Measurements from ENCODE around the gene AGPS.
"Not testable (repeated sequence)": the region's sequence is repeated elsewhere in the genome, so short reads cannot be mapped to it uniquely, and the experiment has no call there.

AGPS gene

DNA sequence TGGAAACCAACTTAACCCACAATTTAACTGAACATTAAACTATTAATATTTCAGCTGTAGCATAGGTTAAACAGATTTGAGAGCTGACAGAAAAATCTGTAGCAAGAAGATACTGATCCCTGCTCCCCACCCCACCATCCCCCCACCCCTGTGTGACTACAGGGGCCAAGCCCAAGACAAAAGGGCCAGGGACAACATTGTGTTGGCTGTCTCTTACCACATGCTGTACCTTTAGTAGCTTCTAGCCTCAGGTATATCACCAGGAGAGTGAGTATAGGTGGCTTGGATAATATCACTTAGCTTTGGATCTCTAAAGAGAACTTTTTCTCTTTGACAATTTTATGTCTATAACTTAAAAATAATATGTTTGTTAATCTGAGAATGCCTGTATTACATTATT lies 140.7 kb downstream of the AGPS start:
- no peak for DNase-seq

GRCh38 chr2:177535000-177535399 lies 142.4 kb downstream of the AGPS start:
- no peak for DNase-seq

DNA sequence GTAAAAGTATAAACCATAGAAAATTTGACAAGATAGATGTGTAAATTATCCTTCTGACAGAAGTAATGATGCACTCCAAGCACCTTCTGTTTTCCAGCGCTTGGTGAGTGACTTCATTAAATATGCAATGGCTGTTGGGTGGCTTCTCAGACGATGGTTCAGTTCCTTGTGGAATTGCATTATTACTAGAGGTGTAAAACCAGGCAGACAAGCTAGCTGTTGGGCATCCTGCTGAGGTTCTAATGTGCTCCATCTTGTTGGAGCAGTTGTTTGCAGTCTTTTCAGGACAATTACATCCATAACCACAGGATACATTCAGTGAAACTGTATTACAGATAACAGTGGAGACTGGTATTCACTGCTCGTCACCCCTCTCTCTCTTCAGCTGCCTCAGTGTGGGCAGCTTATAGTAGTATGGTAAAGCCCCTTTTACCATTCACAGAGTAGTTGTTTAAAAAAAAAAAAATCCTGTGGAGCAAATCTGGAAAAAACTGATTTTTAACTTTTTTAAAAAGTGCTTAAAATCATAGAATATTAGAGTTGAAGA lies 143.5 kb downstream of the AGPS start:
- no peak for DNase-seq

GRCh38 chr2:177537213-177537612 lies 144.6 kb downstream of the AGPS start:
- DNase-seq: no peak

GRCh38 chr2:177537636-177538035 lies 145.1 kb downstream of the AGPS start:
- DNase-seq: no peak

DNA sequence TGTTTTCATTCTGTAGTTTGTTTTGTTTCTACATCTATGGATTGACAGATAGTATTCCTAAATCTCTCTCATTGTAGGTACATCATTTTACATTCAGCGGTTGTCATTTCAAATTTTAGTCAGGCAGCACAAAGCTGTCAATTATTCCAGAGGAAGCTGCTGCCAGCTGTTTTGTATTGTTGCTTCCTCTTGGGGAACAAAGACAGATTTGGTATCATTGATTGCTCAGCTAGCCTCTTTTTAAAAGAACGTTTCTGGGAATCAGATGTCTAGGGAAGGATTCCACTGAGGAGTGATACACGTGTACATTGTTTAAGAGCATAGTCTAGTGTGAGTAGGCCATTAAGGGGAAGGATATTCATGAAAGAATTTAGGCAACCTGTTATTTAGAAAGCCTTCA lies 145.8 kb downstream of the AGPS start:
- DNase-seq: no peak

DNA sequence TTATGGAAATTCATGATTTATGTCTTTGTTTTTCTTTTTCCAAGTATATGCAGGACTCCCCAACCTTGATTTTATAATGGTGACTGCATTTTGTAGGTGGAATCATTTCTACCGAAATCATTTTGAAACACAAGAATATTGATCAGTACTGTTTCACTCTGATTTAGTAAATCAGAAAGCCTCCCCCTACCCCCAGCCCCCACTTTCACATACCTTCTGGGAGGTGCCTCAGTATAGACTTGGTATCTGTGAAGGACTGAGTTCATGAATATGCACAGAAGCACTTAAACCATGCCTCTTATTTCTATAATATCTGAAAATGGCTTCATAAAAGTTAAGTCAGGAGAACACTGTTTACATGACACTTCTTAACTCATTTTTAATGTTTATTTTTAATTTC lies 147.7 kb downstream of the AGPS start:
- DNase-seq: no peak

- no peak for DNase-seq
Measured at GRCh38 chr2:177541258-177541991, 148.9 kb downstream of the AGPS start.

GRCh38 chr2:177542396-177542795 lies 149.8 kb downstream of the AGPS start:
- DNase-seq: no peak

DNA sequence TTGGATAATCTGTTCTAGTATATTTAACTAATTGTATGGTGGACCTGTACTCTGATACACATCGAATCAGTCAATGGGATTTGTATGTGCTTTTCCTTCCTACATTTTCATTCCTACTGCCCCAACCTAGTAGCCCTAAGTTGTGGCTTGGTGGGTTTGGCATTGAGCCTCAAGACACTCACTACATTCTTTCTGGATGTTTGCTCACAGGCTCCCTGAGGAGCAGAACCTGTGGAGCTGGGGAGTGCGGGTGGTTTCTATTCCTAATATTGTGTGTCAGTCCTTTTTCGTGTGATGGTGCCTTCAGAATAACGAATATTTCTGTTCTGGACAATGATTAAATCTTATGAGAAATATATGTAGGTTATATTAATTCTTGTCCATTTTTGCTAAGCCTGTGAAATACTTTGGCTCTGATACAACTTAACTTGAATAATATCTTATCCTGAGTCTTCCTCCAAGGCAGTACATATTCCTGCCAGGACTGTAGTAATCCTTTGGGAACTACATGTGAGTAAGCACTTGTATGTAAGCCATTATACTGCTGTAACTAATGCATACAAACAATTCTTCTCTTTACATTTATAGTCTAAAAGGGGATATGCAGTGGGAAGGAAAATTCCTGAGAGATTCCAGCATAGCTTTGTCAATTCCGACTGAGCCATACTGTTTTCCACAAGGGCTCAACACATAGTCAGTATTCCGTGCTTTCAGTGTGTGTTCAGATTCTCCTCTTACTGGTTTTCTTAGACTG lies 150.6 kb downstream of the AGPS start:
- DNase-seq: no peak

- no peak for DNase-seq
Measured at GRCh38 chr2:177545143-177545542, 152.6 kb downstream of the AGPS start.

DNA sequence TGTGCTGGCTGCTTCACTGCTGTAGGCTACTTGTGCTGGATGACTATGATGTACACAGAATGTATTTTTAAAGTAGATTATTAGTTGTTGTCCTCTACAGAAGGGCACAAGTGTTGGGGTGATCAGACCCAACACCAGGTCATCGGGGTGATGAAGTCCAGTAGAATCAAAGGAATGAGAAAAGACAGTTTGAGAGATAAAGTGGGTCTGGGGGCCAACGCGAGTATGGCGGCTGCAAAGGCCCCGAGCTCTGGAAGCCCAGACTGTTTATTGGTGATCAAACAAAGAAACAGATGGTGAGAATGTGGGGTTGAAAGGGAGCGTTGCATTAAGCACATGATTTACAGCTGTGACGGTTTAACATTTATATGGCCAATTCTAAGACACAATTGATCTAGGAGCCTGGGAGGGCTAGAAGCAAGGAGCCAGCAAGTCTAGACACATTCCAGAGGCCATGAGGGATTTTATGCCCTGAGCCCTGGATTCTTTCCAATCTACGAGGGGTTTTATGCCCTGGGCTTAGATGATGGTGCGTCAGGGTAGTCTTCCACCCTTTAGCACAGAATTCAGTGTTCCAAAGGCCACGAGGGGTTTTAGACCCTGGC lies 153.5 kb downstream of the AGPS start:
- DNase-seq: no peak

DNA sequence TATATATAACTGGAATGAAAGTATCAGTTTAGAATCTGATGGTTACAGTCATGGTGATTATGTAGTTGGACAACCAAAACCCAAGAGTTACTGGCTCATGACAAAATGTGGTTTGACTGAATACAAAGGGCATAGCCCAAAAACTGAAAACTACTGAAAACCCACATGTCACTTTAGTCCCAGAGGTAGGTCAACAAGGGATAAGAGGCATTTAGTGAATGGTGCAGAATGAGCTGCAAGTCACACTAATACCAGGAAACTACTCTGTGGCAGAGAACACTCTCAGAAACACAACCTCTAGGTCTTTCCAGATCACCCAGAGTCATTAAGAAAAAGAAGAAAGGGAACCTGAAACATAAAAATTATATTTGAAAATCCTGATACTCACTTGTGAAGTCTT lies 154.5 kb downstream of the AGPS start:
- no peak for DNase-seq

GRCh38 chr2:177547772-177548171 lies 155.2 kb downstream of the AGPS start:
- DNase-seq: no peak

- no peak for DNase-seq
Measured at GRCh38 chr2:177548636-177549035, 156.1 kb downstream of the AGPS start.

- DNase-seq: no peak
Measured at GRCh38 chr2:177549171-177549570, 156.6 kb downstream of the AGPS start.

DNA sequence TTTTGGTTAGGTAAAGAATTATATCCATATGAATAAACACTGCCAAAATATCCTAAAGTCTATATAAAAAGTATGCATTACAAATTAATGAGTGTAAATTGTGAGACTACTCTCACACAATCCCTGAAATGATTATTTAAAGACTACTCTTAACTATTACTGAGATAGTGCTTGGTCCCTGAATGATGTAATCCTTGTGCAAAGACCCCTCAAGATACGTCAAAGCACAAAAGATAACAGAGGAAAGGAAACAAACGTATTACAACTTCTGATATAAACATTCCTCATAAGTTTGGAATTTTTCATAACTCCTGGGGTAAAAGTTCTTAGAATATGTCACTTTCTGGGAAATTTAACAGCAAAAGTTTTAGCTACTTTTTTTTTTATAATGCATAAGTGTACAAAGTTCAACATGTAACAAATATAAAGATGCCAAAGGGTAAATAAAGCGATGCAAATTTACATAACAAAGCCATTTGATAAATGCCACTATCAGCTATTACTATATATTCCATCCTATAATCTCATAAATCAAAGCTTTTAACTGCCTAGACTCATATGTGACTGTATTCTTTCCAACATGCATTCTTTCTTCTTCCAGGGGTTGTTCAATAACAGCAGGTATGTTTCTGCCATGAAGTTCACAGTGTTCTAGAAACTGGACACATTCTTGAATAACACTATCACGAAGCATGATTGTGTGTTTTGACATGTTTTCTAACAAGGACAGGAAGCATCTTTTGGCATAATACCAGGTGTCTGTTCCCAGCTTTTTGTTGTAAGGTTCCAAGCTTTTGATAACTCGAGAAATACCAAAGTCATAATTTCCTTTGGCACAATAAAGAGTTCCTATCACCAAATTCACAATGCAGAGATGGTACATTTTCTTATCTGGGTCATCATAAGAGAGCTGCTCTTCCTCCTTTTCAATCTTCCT lies 158.0 kb downstream of the AGPS start:
- DNase-seq: no peak

GRCh38 chr2:177551360-177551759 lies 158.8 kb downstream of the AGPS start:
- not testable (repeated sequence) for DNase-seq

DNA sequence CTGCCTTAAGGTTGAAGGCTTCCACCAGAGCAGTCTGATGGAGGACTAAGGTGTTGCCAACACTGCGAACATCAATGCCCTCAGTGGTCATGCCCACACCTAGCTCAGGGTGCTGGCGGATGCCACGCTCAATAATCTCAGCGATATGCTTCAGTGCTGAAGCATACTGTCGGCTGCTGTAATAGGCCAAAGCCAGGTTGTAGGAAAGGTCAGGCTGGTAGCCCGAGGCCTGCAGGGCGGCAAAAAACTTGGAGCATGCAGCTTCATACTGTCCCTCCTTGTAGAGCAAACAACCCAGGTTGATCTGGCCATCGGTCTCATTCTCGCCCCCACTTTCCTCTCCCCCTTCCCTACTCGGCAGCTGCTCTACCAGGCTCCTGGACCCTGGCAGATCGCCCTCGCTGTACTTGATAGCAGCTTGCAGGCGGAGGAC lies 159.4 kb downstream of the AGPS start:
- no peak for DNase-seq

DNA sequence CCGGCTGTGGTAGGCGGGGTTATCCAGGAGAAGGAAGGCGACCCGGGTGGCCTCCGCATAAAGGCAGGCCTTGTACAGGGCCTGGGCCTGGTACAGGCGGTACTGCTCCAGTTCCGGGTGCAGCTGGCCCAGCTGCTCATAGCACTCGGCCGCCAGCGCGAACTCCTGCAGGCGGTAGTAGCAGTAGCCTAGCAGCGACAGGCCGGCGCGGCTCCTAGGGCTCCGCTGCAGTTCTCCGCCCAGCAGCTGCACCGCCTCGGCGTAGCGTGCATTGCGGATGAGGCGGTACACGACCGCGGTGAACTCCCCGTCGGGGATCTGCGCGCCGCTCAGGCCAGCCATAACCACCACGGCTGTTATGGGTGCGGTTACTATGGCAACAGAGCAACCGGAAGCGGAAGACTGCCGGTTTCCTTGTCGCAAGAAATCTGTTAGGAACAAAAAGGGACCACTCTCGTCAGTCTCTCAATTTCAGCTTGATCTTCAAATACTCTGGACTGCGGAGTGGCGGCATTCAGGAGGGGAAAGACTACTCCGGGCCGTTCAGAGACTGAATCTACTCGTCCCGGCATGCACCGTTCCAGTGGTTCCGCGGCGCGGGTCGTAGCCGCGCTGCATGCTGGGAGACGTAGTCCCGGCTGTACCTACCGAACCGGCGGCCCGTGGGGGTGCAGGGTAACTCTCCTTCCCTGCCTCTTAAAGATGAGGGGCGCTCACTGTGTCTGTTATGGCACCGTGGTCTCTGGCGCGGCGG lies 160.0 kb downstream of the AGPS start:
- peak; percentile 40 to 80 for DNase-seq

DNA sequence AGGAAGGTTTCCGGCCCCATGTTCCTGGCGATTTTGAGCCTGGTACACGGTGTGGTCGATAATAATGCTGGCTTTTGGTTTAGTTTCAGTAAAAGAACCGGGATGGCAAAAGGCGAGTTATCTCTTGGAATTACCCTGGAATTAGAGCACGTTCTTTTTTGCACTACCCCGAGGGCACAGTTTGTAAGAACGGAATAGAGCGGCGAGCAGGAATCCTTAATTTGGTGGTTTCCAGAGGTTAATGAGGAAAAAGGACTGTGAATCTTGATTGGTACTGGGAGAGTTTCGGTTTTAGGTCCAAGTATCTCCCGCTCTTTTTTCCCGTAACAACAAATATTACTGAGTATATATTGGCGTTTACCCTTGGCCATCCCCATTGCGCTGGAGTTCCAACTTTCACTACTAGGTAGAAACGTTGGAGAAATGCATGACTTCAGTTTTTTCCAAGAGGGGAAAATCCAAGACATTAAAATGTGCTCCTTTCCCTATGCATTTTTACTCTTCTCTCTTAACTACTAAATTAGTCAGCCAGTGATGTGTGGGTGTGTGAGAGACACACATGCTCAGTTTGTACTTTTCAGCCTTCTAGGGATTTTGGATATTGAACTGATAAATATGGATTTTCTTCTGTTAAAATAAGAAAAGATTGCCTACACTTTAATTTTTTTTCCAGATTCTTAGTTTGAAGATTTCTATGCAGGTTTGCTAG lies 160.8 kb downstream of the AGPS start:
- no peak for DNase-seq
